Measurements from ENCODE around the gene FZR1.

The FZR1 gene

DNA sequence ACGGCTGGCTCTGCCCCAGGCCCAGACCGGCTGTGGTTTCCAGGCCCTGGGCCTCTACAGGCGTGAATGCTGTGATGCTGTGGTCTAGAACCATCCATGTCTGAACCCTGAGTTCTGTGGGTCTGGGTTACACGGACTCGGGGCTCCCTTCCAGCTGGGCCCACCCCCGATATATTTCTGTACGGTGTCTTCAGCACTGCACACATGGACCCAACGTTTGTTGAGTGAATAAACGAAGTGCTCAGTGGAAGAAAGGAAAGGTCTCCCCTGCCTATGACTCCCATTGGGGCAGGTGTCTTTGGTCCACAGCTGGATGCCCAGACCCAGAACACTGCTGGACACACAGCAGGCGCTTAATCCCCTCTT, 39.5 kb downstream of the FZR1 start:
- H3K27me3 ChIP-seq (ENCODE audit: control insufficient read depth in 3 of 3, insufficient read depth in 3 of 3, low read depth in 1 of 3, low read length in 3 of 3): no peaks in the 10 kb centered on the region
- H2AFZ ChIP-seq (ENCODE audit: low read length): no peak overlapping the region
- H2BK120ac ChIP-seq (ENCODE audit: low read depth, low read length): no peak overlapping the region
- no peak for DNase-seq (ENCODE audit: low spot score)
- peak overlapping the region; percentile 10 for H2AK5ac ChIP-seq (ENCODE audit: low read depth, low read length)
- no peak overlapping the region for H4K91ac ChIP-seq (ENCODE audit: low read depth, low read length, poor library complexity)
- H3K4ac ChIP-seq (ENCODE audit: low read length): no peak overlapping the region
- no peaks in the 10 kb centered on the region for H3K9me3 ChIP-seq (replicated peaks in 1 of 2; ENCODE audit: control insufficient read depth in 2 of 2, insufficient read depth in 1 of 2, low read depth in 1 of 2, low read length in 2 of 2)
- H2BK12ac ChIP-seq (ENCODE audit: low read length): peak overlapping the region; percentile 75
- no peak overlapping the region for H3K4me2 ChIP-seq (ENCODE audit: insufficient read depth, low read length, poor library complexity, severe bottlenecking)
- H3K9ac ChIP-seq (ENCODE audit: low read depth, low read length, poor library complexity): no peak overlapping the region
- H3K79me1 ChIP-seq (ENCODE audit: low read depth, low read length): peaks cover 10% of the 10 kb centered on the region
- H3K36me3 ChIP-seq (replicated peaks in 1 of 2; ENCODE audit: control insufficient read depth in 2 of 2, insufficient read depth in 2 of 2, low read length in 2 of 2): peaks cover 18 to 23% of the 10 kb centered on the region in 2 donors
- no peak overlapping the region for H4K8ac ChIP-seq (ENCODE audit: low read depth, low read length)
- peaks cover 0 to 3% of the 10 kb centered on the region in 2 donors for H3K4me1 ChIP-seq (ENCODE audit: control insufficient read depth in 2 of 2, insufficient read depth in 1 of 2, low read depth in 1 of 2, low read length in 2 of 2)
- no CpG with 5 or more reads among the region's 10 CpGs for WGBS, 2 donors (ENCODE audit: extremely low coverage in 2 of 2, insufficient read length in 2 of 2, insufficient replicate concordance in 1 of 2)
- no peak overlapping the region for H3K4me3 ChIP-seq (ENCODE audit: low read length in 2 of 2)
- H2BK15ac ChIP-seq (ENCODE audit: low read length): no peak overlapping the region
- H2BK5ac ChIP-seq (ENCODE audit: low read length): peak overlapping the region; percentile 44
- no peak overlapping the region for H3K27ac ChIP-seq (replicated peaks; ENCODE audit: low read length)
- no peak overlapping the region for H3K18ac ChIP-seq (ENCODE audit: low read length)
- peak overlapping the region; percentile 3 for H3K14ac ChIP-seq (ENCODE audit: low read length)
- H3K23ac ChIP-seq (ENCODE audit: low read depth, low read length, poor library complexity): peak overlapping the region; percentile 89

DNA sequence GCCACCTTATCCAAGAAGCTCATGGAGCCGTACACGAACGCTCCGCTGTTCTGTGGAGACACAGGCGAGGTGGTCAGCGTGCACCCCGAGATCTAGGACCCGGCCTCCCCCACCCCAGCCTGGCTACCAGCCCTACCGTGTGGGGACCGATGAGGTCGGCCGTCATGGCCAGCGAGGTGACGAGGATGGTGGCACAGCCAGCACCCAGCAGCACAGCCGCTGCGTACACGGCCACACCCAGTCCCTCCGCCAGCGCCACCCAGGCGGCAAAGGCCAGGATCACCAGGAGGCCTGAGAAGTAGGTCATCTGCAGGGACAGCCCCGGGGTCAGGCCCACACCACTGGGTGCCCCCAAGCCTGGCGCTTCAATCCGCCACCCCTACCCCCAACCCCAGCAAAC, 40.0 kb downstream of the FZR1 start:
- Histone ChIP-seq H3K79me1 (ENCODE audit: low read depth, low read length) (peaks cover 13% of the 10 kb centered on the region), H3K23ac (ENCODE audit: low read depth, low read length, poor library complexity) (peak overlapping the region; percentile 55), H2BK5ac (ENCODE audit: low read length) (peak overlapping the region; percentile 44), H3K27ac (replicated peaks; ENCODE audit: low read length) (no peak overlapping the region), H2BK15ac (ENCODE audit: low read length) (no peak overlapping the region), H3K36me3 (replicated peaks in 1 of 2; ENCODE audit: control insufficient read depth in 2 of 2, insufficient read depth in 2 of 2, low read length in 2 of 2) (peaks cover 18 to 26% of the 10 kb centered on the region in 2 donors), H2AK5ac (ENCODE audit: low read depth, low read length) (peak overlapping the region; percentile 81), H3K27me3 (ENCODE audit: control insufficient read depth in 3 of 3, insufficient read depth in 3 of 3, low read depth in 1 of 3, low read length in 3 of 3) (no peaks in the 10 kb centered on the region), H3K9me3 (replicated peaks in 1 of 2; ENCODE audit: control insufficient read depth in 2 of 2, insufficient read depth in 1 of 2, low read depth in 1 of 2, low read length in 2 of 2) (no peaks in the 10 kb centered on the region), H4K91ac (ENCODE audit: low read depth, low read length, poor library complexity) (no peak overlapping the region), H3K18ac (ENCODE audit: low read length) (no peak overlapping the region), H3K4ac (ENCODE audit: low read length) (no peak overlapping the region), H3K4me1 (ENCODE audit: control insufficient read depth in 2 of 2, insufficient read depth in 1 of 2, low read depth in 1 of 2, low read length in 2 of 2) (peaks cover 0 to 3% of the 10 kb centered on the region in 2 donors), H2BK12ac (ENCODE audit: low read length) (no peak overlapping the region), H3K4me3 (ENCODE audit: low read length in 2 of 2) (no peak overlapping the region), H3K4me2 (ENCODE audit: insufficient read depth, low read length, poor library complexity, severe bottlenecking) (no peak overlapping the region), H4K8ac (ENCODE audit: low read depth, low read length) (no peak overlapping the region), H3K14ac (ENCODE audit: low read length) (no peak overlapping the region), H3K9ac (ENCODE audit: low read depth, low read length, poor library complexity) (peak overlapping the region; percentile 77), H2BK120ac (ENCODE audit: low read depth, low read length) (no peak overlapping the region), H2AFZ (ENCODE audit: low read length) (no peak overlapping the region)
- DNase-seq (ENCODE audit: low spot score): no peak
- WGBS, 2 donors (ENCODE audit: extremely low coverage in 2 of 2, insufficient read length in 2 of 2, insufficient replicate concordance in 1 of 2): no CpG with 5 or more reads among the region's 23 CpGs

DNA sequence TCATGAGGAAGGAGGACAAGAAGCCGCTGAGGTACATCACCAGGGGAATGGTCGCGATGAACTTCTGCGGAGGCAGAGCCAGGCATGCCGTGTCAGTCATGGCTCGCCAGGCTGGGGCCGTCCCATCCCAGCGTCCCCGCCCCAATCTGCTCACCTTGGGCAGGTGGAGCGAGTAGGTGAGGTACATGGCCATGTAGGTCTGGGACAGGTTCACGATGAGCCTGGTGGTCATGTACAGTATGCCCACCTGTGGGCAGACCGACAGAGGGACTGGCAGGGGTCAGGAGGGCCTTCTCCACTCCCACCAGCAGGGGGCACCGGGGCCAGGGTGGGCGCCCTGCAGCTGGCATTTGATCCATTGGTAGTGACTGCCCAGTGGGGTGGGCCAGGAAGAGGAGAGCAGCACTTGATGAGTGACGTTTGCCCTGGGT, 41.2 kb downstream of the FZR1 start:
- no peak overlapping the region for H3K4ac ChIP-seq (ENCODE audit: low read length)
- no peak overlapping the region for H3K14ac ChIP-seq (ENCODE audit: low read length)
- no peak overlapping the region for H3K27ac ChIP-seq (replicated peaks; ENCODE audit: low read length)
- no peak overlapping the region for H3K4me3 ChIP-seq (ENCODE audit: low read length in 2 of 2)
- H3K4me2 ChIP-seq (ENCODE audit: insufficient read depth, low read length, poor library complexity, severe bottlenecking): no peak overlapping the region
- H2BK12ac ChIP-seq (ENCODE audit: low read length): no peak overlapping the region
- H2BK5ac ChIP-seq (ENCODE audit: low read length): no peak overlapping the region
- peak overlapping the region; percentile 17 for H4K8ac ChIP-seq (ENCODE audit: low read depth, low read length)
- H4K91ac ChIP-seq (ENCODE audit: low read depth, low read length, poor library complexity): no peak overlapping the region
- no peak overlapping the region for H2AK5ac ChIP-seq (ENCODE audit: low read depth, low read length)
- no peak overlapping the region for H2BK120ac ChIP-seq (ENCODE audit: low read depth, low read length)
- H3K23ac ChIP-seq (ENCODE audit: low read depth, low read length, poor library complexity): peak overlapping the region; percentile 55
- peaks cover 16% of the 10 kb centered on the region for H3K79me1 ChIP-seq (ENCODE audit: low read depth, low read length)
- H3K9me3 ChIP-seq (replicated peaks in 1 of 2; ENCODE audit: control insufficient read depth in 2 of 2, insufficient read depth in 1 of 2, low read depth in 1 of 2, low read length in 2 of 2): no peaks in the 10 kb centered on the region
- H3K18ac ChIP-seq (ENCODE audit: low read length): peak overlapping the region; percentile 28
- WGBS, 2 donors (ENCODE audit: extremely low coverage in 2 of 2, insufficient read length in 2 of 2, insufficient replicate concordance in 1 of 2): no CpG with 5 or more reads among the region's 15 CpGs
- peak overlapping the region; percentile 70 for H3K9ac ChIP-seq (ENCODE audit: low read depth, low read length, poor library complexity)
- DNase-seq (ENCODE audit: low spot score): no peak
- peak overlapping the region; percentile 37 for H2BK15ac ChIP-seq (ENCODE audit: low read length)
- H3K4me1 ChIP-seq (ENCODE audit: control insufficient read depth in 2 of 2, insufficient read depth in 1 of 2, low read depth in 1 of 2, low read length in 2 of 2): peaks cover 0 to 3% of the 10 kb centered on the region in 2 donors
- peaks cover 18 to 27% of the 10 kb centered on the region in 2 donors for H3K36me3 ChIP-seq (replicated peaks in 1 of 2; ENCODE audit: control insufficient read depth in 2 of 2, insufficient read depth in 2 of 2, low read length in 2 of 2)
- H3K27me3 ChIP-seq (ENCODE audit: control insufficient read depth in 3 of 3, insufficient read depth in 3 of 3, low read depth in 1 of 3, low read length in 3 of 3): no peaks in the 10 kb centered on the region
- no peak overlapping the region for H2AFZ ChIP-seq (ENCODE audit: low read length)

DNA sequence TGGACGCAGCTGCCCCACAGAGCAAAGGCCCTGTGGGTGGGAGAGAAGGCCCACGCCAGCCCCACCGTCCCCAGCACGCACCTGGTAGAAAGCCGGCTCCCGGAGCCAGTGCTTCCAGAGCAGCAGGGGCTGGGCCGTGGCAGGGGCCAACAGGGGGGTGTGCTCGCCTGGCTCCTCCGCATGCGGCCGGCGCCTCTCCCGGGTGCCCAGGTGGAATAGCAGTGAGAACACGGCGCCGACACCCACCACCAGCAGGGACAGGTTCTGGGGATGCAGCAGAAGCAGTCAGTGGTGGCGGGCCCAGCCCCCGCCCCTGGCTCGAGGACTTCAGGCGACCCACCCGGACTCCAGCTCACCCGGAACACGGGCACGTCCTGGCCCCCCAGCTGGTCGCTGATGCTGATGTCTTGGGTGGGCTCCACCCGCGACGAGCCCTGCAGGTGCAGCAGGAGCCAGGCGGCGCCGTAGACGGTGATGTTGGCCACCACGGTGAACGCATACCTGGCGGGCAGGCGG, 41.7 kb downstream of the FZR1 start:
- no peak overlapping the region for H3K4me2 ChIP-seq (ENCODE audit: insufficient read depth, low read length, poor library complexity, severe bottlenecking)
- no peak overlapping the region for H3K18ac ChIP-seq (ENCODE audit: low read length)
- H3K9me3 ChIP-seq (replicated peaks in 1 of 2; ENCODE audit: control insufficient read depth in 2 of 2, insufficient read depth in 1 of 2, low read depth in 1 of 2, low read length in 2 of 2): no peaks in the 10 kb centered on the region
- no peak overlapping the region for H3K27ac ChIP-seq (replicated peaks; ENCODE audit: low read length)
- H2BK15ac ChIP-seq (ENCODE audit: low read length): no peak overlapping the region
- DNase-seq (ENCODE audit: low spot score): no peak
- peaks cover 16% of the 10 kb centered on the region for H3K79me1 ChIP-seq (ENCODE audit: low read depth, low read length)
- no peak overlapping the region for H4K8ac ChIP-seq (ENCODE audit: low read depth, low read length)
- H2BK12ac ChIP-seq (ENCODE audit: low read length): peak overlapping the region; percentile 73
- H3K4me1 ChIP-seq (ENCODE audit: control insufficient read depth in 2 of 2, insufficient read depth in 1 of 2, low read depth in 1 of 2, low read length in 2 of 2): peaks cover 0 to 3% of the 10 kb centered on the region in 2 donors
- H3K36me3 ChIP-seq (replicated peaks in 1 of 2; ENCODE audit: control insufficient read depth in 2 of 2, insufficient read depth in 2 of 2, low read length in 2 of 2): peaks cover 18 to 27% of the 10 kb centered on the region in 2 donors
- no peak overlapping the region for H3K14ac ChIP-seq (ENCODE audit: low read length)
- H3K4ac ChIP-seq (ENCODE audit: low read length): no peak overlapping the region
- peak overlapping the region in 1 of 2 donors; percentile 56 for H3K4me3 ChIP-seq (ENCODE audit: low read length in 2 of 2)
- H3K23ac ChIP-seq (ENCODE audit: low read depth, low read length, poor library complexity): peak overlapping the region; percentile 55
- H3K27me3 ChIP-seq (ENCODE audit: control insufficient read depth in 3 of 3, insufficient read depth in 3 of 3, low read depth in 1 of 3, low read length in 3 of 3): no peaks in the 10 kb centered on the region
- H2AK5ac ChIP-seq (ENCODE audit: low read depth, low read length): no peak overlapping the region
- no peak overlapping the region for H2AFZ ChIP-seq (ENCODE audit: low read length)
- H2BK5ac ChIP-seq (ENCODE audit: low read length): no peak overlapping the region
- no peak overlapping the region for H2BK120ac ChIP-seq (ENCODE audit: low read depth, low read length)
- peak overlapping the region; percentile 70 for H3K9ac ChIP-seq (ENCODE audit: low read depth, low read length, poor library complexity)
- H4K91ac ChIP-seq (ENCODE audit: low read depth, low read length, poor library complexity): no peak overlapping the region
- no CpG with 5 or more reads among the region's 36 CpGs for WGBS, 2 donors (ENCODE audit: extremely low coverage in 2 of 2, insufficient read length in 2 of 2, insufficient replicate concordance in 1 of 2)
